ENCODE results near the gene POU2AF1. TPM values are rescaled to one million over a fixed set of nuclear protein-coding genes. Genes with fewer than 3 reads are reported as not detected.

Gene POU2AF1
- total RNA-seq, 6 experiments from 2014 or later = 0.06 to 2.4 (median 0.63) TPM

- Histone ChIP-seq H3K27ac (no peak overlapping the region), H3K9me3 (no peaks in the 10 kb centered on the region), H3K36me3 (no peaks in the 10 kb centered on the region), H3K27me3 (no peaks in the 10 kb centered on the region), H3K4me1 (peaks cover 0 to 4% (median 0%) of the 10 kb centered on the region in 4 donors), H3K4me3 (no peak overlapping the region)
- 89% methylated on average over 2 of the region's 9 CpGs for whole genome bisulfite sequencing (ENCODE audit: insufficient coverage, low coverage, low lambda C conversion rate, missing lambda C conversion rate)
- TF ChIP-seq, protein P1, sequence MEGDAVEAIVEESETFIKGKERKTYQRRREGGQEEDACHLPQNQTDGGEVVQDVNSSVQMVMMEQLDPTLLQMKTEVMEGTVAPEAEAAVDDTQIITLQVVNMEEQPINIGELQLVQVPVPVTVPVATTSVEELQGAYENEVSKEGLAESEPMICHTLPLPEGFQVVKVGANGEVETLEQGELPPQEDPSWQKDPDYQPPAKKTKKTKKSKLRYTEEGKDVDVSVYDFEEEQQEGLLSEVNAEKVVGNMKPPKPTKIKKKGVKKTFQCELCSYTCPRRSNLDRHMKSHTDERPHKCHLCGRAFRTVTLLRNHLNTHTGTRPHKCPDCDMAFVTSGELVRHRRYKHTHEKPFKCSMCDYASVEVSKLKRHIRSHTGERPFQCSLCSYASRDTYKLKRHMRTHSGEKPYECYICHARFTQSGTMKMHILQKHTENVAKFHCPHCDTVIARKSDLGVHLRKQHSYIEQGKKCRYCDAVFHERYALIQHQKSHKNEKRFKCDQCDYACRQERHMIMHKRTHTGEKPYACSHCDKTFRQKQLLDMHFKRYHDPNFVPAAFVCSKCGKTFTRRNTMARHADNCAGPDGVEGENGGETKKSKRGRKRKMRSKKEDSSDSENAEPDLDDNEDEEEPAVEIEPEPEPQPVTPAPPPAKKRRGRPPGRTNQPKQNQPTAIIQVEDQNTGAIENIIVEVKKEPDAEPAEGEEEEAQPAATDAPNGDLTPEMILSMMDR (IDR thresholded peaks at IDR 0.05) = no peak
- no peak for TF ChIP-seq POLR2A (IDR thresholded peaks at IDR 0.05)
- intact Hi-C loops (cut with DNase I) = no loop called here
- ATAC-seq = no peak
- DNase-seq = no peak
Measured at GRCh38 chr11:111352231-111352746, 26.8 kb downstream of the POU2AF1 start.

DNA sequence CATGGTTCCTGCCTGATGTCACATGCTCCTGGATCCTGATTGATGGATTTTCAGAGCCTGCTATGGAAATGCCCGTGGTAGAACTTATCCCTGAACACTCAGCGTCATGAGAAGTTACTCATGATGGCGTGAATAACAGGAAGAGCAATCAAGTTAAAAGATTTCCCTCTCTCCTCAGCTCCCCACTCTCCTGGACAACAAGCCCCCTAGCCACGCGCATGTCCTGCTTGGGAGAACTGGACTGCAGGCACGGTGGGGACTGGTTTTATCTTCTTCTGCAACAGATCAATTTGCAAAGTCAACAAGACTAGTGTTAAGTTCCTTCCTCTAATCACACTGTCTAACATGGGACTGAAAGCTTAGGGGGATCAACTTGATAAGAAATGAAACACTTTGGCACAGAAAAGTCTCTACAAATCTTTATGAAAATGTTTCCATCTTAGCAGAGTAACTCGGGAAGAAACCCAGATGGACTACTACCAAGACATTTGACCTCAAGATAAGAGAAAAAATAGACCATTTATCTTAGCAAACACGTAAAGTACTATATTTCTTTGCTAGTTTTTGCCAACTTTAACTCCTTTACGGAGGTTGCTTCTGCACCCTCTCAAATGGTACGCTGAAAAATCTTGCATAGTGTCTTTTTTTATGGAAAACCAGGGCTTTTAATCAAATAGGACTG, 27.6 kb downstream of the POU2AF1 start:
- Histone ChIP-seq H3K9me3 (no peaks in the 10 kb centered on the region), H3K4me1 (peaks cover 0 to 4% (median 0%) of the 10 kb centered on the region in 4 donors), H3K4me3 (no peak overlapping the region), H3K36me3 (no peaks in the 10 kb centered on the region), H3K27me3 (no peaks in the 10 kb centered on the region), H3K27ac (no peak overlapping the region)
- ATAC-seq (peak in 1 of 4 donors; percentile 39), DNase-seq (no peak)
- 21% methylated on average over 8 of the region's 10 CpGs for WGBS (ENCODE audit: insufficient coverage, low coverage, low lambda C conversion rate, missing lambda C conversion rate)
- TF ChIP-seq, protein P1 (IDR thresholded peaks at IDR 0.05) = no peak
- TF ChIP-seq POLR2A (IDR thresholded peaks at IDR 0.05) = no peak
- intact Hi-C loops (cut with DNase I) = no loop called here

- no peak for DNase-seq
- Histone ChIP-seq H3K4me1 (peaks cover 0 to 4% (median 0%) of the 10 kb centered on the region in 4 donors), H3K4me3 (no peak overlapping the region), H3K27ac (no peak overlapping the region), H3K36me3 (no peaks in the 10 kb centered on the region), H3K9me3 (no peaks in the 10 kb centered on the region), H3K27me3 (no peaks in the 10 kb centered on the region)
- TF ChIP-seq, protein P1 (IDR thresholded peaks at IDR 0.05) = no peak
- no peak for TF ChIP-seq POLR2A (IDR thresholded peaks at IDR 0.05)
- WGBS (ENCODE audit: insufficient coverage, low coverage, low lambda C conversion rate, missing lambda C conversion rate) = 50% methylated on average over 1 of the region's 1 CpG
- intact Hi-C loops (cut with DNase I) = no loop called here
- no peak for ATAC-seq
Measured at GRCh38 chr11:111350811-111351210, 28.3 kb downstream of the POU2AF1 start.

DNA sequence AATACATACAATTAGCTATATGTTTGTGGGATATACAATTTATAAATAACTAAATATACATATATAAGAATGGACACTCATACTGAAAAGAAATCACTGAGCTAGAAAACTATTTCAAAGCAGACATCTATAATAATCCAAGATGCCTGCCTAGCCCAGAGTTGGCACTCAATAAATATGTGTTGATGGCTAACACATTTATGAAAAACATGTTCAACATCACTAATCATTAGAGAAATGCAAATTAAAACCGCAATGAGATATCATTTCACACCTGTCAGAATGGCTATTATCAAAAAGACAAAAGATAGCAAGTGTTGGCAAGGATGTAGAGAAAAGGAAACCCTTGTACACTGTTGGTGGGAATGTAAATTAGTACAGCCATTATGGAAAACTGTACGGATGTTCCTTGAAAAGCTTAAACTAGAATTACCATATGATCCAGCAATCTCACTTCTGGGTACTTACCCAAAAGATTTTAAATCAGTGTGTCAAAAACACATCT, 29.8 kb downstream of the POU2AF1 start:
- no peak for DNase-seq
- no peak for TF ChIP-seq POLR2A (IDR thresholded peaks at IDR 0.05)
- TF ChIP-seq, protein P1 (IDR thresholded peaks at IDR 0.05) = no peak
- no peaks in the 10 kb centered on the region for H3K9me3 ChIP-seq
- WGBS (ENCODE audit: insufficient coverage, low coverage, low lambda C conversion rate, missing lambda C conversion rate) = 62% methylated on average over 2 of the region's 2 CpGs
- no peaks in the 10 kb centered on the region for H3K36me3 ChIP-seq
- H3K27me3 ChIP-seq = no peaks in the 10 kb centered on the region
- peaks cover 0 to 4% (median 0%) of the 10 kb centered on the region in 4 donors for H3K4me1 ChIP-seq
- no peak for ATAC-seq
- H3K4me3 ChIP-seq = no peak overlapping the region
- H3K27ac ChIP-seq = no peak overlapping the region
- intact Hi-C loops (cut with DNase I) = no loop called here

All from right lobe of liver (tissue), 6 donors.